Naive B cell (primary cell): ENCODE results near the gene TEAD1. TPM values are rescaled to one million over a fixed set of nuclear protein-coding genes. Genes with fewer than 3 reads are reported as not detected.
A peak's percentile ranks its signal among the peaks of the same experiment; 100 is the strongest.

Source experiments
- ATAC-seq, 2 donors: fragments of 150-1000 bp; cut with Tn5 transposase; 2 replicates each; pipeline ENCODE4 v1.10.0; 2021; ENCODE audit warnings: low read depth in 2 of 2, mild to moderate bottlenecking in 2 of 2, moderate library complexity in 2 of 2
- DNase-seq: peaks from one replicate; pipeline ENCODE4 v3.0.0; 2022
- H3K27ac Mint-ChIP-seq, 6 donors: one replicate each; pipeline ENCODE4 v1.8.0; 2020 to 2022; ENCODE audit warnings: mild to moderate bottlenecking in 6 of 6, mixed read lengths in 6 of 6, moderate library complexity in 5 of 6, inconsistent platforms in 2 of 6
- H3K27me3 Mint-ChIP-seq, 3 donors: one replicate each; pipeline ENCODE4 v1.8.0; 2021 to 2022; ENCODE audit warnings: mixed read lengths in 3 of 3, mild to moderate bottlenecking in 1 of 3
- H3K36me3 Mint-ChIP-seq, 2 donors: one replicate each; pipeline ENCODE4 v1.8.0; 2020 to 2022; ENCODE audit warnings: mixed read lengths in 2 of 2, inconsistent platforms in 1 of 2, mild to moderate bottlenecking in 1 of 2
- H3K4me1 Mint-ChIP-seq, 3 donors: one replicate each; pipeline ENCODE4 v1.8.0; 2020 to 2022; ENCODE audit warnings: mixed read lengths in 3 of 3, inconsistent platforms in 1 of 3, mild to moderate bottlenecking in 1 of 3, moderate library complexity in 1 of 3
- H3K4me3 Mint-ChIP-seq, 8 donors: one replicate each; pipeline ENCODE4 v1.8.0; 2020 to 2022; ENCODE audit warnings: mild to moderate bottlenecking in 8 of 8, mixed read lengths in 8 of 8, moderate library complexity in 8 of 8, inconsistent platforms in 2 of 8
- H3K9me3 Mint-ChIP-seq, 7 donors: one replicate each; pipeline ENCODE4 v1.8.0; 2020 to 2022; ENCODE audit warnings: mixed read lengths in 7 of 7, mild to moderate bottlenecking in 5 of 7, inconsistent platforms in 2 of 7, moderate library complexity in 1 of 7
- polyA plus RNA-seq, 6 donors: library from polyadenylated mRNA; unstranded; fragments of 300-500 nt; fragmentation: Illumina TruSeq; gene quantifications; one replicate each; pipeline ENCODE4 v1.2.3, GENCODE V29; 2021; ENCODE audit warnings: low read depth in 6 of 6

Gene TEAD1
- polyA plus RNA-seq, 6 donors from 2014 or later, result not detected

DNA sequence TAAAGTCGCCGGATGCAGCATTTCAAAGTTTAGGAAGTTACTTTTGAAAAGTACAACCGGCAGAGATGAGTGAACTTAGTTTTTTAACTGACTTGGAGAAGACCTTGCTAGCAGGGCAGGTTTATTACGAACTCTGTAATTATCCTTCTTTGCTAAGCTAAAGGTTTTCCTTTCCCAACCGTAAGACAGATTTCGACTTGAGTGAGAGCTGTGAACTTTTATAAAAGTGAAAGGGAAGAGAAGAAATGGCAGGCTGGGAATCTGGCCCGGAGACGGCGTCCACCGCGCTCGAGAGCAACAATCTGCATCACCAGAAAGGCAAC is 659 bp upstream of the TEAD1 start:
- H3K27ac Mint-ChIP-seq, result no peak overlapping the region
- H3K27me3 Mint-ChIP-seq, result peaks cover 55 to 60% (median 58%) of the 10 kb centered on the region in 3 donors
- ATAC-seq, result no peak
- peaks cover 4 to 23% of the 10 kb centered on the region in 2 donors for H3K36me3 Mint-ChIP-seq
- H3K4me1 Mint-ChIP-seq, result peaks cover 0 to 8% (median 4%) of the 10 kb centered on the region in 3 donors
- peak overlapping the region; percentile 65 to 87 (median 80) for H3K4me3 Mint-ChIP-seq
- H3K9me3 Mint-ChIP-seq, result peaks cover 4 to 21% (median 7%) of the 10 kb centered on the region in 7 donors
- no peak for DNase-seq

DNA sequence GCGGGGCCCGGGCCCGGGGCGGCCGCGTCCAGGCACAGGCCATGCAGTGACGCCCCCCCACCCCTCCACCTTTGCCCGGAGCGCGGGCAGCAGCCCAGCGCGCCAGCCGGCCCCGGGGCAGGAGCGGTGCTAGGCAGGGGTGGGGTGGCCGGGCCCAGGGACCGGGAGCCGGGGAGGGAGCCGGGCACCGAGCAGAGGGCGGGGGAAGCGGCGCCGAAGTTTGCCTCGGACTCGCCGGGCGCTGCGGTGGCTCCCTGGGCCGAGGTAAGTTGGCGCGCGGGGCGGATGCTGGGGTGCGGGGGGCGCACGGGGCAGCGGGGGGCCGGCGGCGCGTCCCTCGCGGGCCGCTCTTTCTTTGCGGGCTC is 332 bp downstream of the TEAD1 start:
- Mint-ChIP-seq H3K4me1 (peaks cover 0 to 8% (median 4%) of the 10 kb centered on the region in 3 donors), H3K36me3 (peaks cover 4 to 13% of the 10 kb centered on the region in 2 donors), H3K27ac (no peak overlapping the region), H3K9me3 (peaks cover 1 to 11% (median 7%) of the 10 kb centered on the region in 7 donors), H3K4me3 (no peak overlapping the region), H3K27me3 (peaks cover 45 to 60% (median 58%) of the 10 kb centered on the region in 3 donors)
- ATAC-seq (peak; percentile 20), DNase-seq (no peak)

DNA sequence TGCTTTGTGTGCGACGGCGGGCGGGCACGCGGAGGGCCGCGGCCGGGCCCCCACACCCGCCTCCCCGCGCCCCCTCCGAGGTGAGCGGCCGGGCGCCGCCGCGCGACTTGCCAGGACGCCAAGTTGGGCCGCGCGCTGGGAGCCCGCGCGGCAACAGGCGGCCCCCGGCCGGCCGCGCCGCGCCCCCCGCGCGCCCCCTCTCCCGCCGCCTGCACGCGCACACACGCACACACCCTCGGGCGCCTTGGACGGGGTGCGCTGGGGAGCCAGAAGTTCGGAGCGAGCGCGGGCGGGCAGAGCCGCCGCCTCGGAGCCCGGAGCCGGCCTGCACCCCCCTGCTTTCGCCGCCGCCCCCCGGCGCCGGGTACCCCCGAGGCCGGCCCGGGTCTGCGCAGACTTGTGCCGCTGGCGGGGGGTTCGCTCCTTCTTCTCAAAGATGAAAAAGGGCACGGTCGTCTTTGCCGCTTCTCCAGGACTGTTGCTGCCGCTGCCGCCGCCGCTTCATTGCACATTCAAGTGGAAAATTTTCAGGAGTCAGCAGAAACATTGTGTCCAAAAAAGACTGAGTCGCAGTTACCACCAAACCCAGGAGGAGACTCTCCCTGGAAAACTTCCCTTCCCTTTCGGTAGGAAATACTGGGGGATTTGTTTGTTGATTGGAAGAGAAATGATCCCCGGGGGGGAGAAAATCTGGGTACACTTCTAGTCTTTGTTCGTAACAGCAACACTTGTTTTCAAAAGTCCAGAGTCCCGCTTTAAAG is 895 bp downstream of the TEAD1 start:
- Mint-ChIP-seq H3K9me3 (peaks cover 1 to 11% (median 7%) of the 10 kb centered on the region in 7 donors), H3K4me3 (peak overlapping the region; percentile 66 to 86 (median 79)), H3K27me3 (peaks cover 43 to 59% (median 55%) of the 10 kb centered on the region in 3 donors), H3K36me3 (peaks cover 4 to 13% of the 10 kb centered on the region in 2 donors), H3K27ac (peak overlapping the region in 1 of 6 donors; percentile 87), H3K4me1 (peaks cover 0 to 8% (median 4%) of the 10 kb centered on the region in 3 donors)
- ATAC-seq (no peak), DNase-seq (no peak)

DNA sequence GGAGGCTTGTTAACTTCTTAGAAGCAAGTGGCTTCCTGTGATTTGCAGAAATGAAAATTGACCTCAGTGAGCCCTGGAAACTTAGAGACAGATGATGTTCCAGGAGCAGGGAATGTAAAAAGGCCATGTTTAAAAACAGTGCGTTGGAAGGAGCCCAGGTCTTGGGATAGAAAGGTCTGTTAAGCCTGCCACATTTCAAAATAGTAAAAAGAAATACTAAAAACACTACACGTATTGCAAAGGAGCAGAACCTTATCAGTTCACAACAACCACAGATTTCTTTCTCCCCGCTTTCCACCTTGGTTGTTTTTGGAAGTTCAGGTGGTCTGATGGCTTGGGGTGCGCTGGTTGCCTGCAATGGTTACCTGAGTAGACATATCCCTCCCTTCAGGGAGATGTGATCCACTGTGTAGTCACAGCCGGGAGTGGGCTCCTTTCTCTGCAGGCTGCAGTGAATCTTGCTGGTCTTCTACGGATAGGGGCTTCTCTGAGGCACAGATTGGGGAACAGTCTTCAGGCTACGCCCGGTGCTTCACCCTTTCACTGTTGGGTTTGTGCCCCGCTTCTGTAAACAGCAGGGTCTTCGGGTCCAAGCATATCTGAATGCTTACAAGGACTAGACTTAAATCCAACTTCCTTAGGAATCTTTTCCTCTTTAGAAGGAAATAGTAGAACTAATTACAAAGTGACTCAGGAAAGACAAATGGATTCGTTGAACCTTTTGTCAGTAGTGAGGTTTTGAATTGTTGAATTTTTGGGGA is 1.9 kb downstream of the TEAD1 start:
- DNase-seq (no peak), ATAC-seq (no peak)
- no peak overlapping the region for H3K27ac Mint-ChIP-seq
- peaks cover 0 to 10% (median 4%) of the 10 kb centered on the region in 3 donors for H3K4me1 Mint-ChIP-seq
- H3K4me3 Mint-ChIP-seq, result peak overlapping the region in 7 of 8 donors; percentile 66 to 87 (median 72)
- peaks cover 1 to 11% (median 7%) of the 10 kb centered on the region in 7 donors for H3K9me3 Mint-ChIP-seq
- H3K27me3 Mint-ChIP-seq, result peaks cover 48 to 65% (median 50%) of the 10 kb centered on the region in 3 donors
- peaks cover 4 to 13% of the 10 kb centered on the region in 2 donors for H3K36me3 Mint-ChIP-seq

DNA sequence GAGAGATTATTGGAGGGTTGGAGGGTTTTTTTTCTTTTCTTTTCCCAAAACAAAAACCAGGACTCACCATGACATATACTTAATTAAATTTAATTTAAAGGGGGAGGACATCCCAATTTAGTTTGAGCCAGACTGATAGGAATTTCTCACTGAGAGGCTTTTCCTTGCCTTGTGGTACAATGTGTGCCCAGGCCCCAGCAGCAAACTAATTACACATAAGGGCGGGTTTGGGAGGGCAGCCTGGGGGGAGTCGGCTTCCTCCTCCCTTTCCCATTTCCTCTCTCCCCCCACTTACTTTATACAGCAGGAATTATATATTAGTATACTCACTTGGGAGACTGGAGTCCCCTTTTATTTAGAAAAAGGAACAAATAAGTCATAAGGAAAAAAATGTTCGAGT is 2.9 kb downstream of the TEAD1 start:
- no peak overlapping the region for H3K4me3 Mint-ChIP-seq
- peaks cover 4 to 9% of the 10 kb centered on the region in 2 donors for H3K36me3 Mint-ChIP-seq
- ATAC-seq (no peak), DNase-seq (no peak)
- peaks cover 45 to 63% (median 45%) of the 10 kb centered on the region in 3 donors for H3K27me3 Mint-ChIP-seq
- H3K4me1 Mint-ChIP-seq, result peaks cover 0 to 10% (median 4%) of the 10 kb centered on the region in 3 donors
- H3K9me3 Mint-ChIP-seq, result peaks cover 1 to 13% (median 7%) of the 10 kb centered on the region in 7 donors
- no peak overlapping the region for H3K27ac Mint-ChIP-seq

DNA sequence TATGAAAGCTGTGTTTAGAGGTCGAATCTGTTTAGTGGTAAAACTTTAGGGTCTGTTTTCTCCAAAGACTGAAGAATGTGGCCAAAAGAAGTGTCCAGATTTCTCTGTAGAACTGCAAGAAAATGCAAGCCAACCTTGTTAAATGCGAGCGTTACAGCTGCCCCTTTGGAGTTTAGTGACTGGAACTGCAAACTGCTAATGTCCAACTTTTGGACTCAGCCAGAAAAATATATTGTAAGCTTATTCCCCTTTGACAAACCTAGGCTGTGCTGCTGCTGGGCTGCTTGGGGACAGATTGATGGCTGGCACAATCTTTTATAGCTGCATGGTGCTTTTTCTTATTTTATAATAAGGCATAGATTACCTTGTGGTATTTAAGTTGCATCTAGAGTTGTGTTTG is 3.9 kb downstream of the TEAD1 start:
- DNase-seq, result no peak
- H3K27ac Mint-ChIP-seq, result no peak overlapping the region
- H3K4me3 Mint-ChIP-seq, result no peak overlapping the region
- H3K27me3 Mint-ChIP-seq, result peaks cover 46 to 62% (median 47%) of the 10 kb centered on the region in 3 donors
- H3K4me1 Mint-ChIP-seq, result peaks cover 0 to 10% (median 0%) of the 10 kb centered on the region in 3 donors
- peaks cover 1 to 11% (median 5%) of the 10 kb centered on the region in 7 donors for H3K9me3 Mint-ChIP-seq
- ATAC-seq, result no peak
- peaks cover 0 to 4% of the 10 kb centered on the region in 2 donors for H3K36me3 Mint-ChIP-seq

DNA sequence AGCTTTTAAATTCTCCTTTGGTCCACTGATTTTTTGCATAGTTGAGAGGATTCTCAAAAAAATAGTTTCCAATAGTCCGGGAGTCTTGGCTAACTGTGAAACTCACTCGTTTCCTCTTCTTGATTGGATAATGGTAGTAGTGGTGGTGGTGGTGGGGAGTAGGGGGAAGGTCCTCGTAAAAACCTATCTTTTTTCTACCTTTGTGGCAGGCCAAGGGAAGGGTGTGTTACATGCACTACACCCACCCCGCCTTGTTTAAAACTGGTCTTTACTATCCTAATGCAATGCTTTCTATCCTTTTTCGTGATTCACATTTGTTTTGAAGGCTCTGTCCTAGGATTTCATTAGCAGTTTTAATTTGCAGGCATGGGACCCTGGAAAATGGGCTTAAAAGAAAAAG is 4.8 kb downstream of the TEAD1 start:
- ATAC-seq, result no peak
- H3K9me3 Mint-ChIP-seq, result peaks cover 0 to 14% (median 7%) of the 10 kb centered on the region in 7 donors

DNA sequence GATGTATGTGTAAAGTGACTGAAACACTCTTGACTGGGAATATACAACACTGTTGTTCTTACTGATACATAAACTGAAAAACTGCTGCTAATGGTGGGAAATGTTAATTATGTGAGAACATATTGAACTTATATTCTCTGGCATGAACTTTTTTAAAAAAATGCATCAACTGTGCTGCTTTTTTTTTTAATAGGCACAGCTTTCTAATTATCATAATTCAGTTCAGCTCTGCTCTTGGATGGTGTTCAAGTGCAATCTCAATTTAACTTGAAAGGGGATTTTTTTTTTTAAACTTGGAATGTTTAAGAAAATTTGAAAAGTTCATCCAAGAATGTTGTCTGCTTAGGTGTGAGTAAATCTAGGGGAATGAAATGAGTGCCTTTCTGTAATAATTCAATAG is 5.2 kb downstream of the TEAD1 start:
- Mint-ChIP-seq H3K9me3 (peaks cover 0 to 14% (median 7%) of the 10 kb centered on the region in 7 donors), H3K27ac (no peak overlapping the region), H3K27me3 (peaks cover 46 to 73% (median 53%) of the 10 kb centered on the region in 3 donors), H3K36me3 (peaks cover 0 to 4% of the 10 kb centered on the region in 2 donors), H3K4me3 (no peak overlapping the region), H3K4me1 (peaks cover 0 to 2% (median 0%) of the 10 kb centered on the region in 3 donors)
- ATAC-seq (no peak), DNase-seq (no peak)

More for the DNA sequence above, 4.8 kb downstream of the TEAD1 start:
- peaks cover 0 to 4% of the 10 kb centered on the region in 2 donors for H3K36me3 Mint-ChIP-seq
- no peak overlapping the region for H3K4me3 Mint-ChIP-seq
- peaks cover 44 to 70% (median 53%) of the 10 kb centered on the region in 3 donors for H3K27me3 Mint-ChIP-seq
- H3K4me1 Mint-ChIP-seq, result peaks cover 0 to 2% (median 0%) of the 10 kb centered on the region in 3 donors
- DNase-seq, result no peak
- H3K27ac Mint-ChIP-seq, result peak overlapping the region in 1 of 6 donors; percentile 6

DNA sequence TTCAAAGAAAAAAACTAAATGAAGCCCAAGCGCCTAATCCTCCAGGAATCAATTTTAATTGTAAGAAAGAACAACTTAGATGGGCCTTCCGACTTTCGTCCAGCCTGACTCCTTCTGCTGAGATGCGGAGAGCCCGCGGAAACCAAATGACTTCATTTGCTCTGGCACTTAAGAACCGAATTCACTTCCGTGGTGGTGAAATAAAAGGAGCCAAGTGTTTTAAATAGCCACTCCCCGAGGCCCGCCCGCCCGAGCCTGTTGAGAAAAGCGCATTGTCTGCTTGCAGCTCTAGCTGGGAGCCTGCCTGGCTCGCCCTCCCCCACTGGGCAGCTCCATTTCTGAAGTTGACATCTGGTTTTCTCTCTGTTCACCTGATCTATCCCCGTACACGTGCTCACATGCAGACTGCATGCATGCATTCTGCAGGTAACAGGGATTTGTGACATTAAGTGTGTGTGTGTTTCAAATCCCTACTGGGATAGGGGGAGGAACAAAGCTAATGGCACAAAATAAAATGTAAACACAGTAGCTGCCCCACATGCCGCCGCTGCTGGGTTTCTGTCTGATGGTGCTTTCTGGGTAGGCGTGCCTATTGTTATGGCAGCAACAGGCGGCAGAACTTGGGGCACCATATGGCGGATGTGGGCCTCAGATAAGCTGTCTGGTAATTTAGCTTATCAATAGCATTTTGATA is 6.2 kb downstream of the TEAD1 start:
- DNase-seq (no peak), ATAC-seq (no peak)
- H3K36me3 Mint-ChIP-seq, result peaks cover 0 to 4% of the 10 kb centered on the region in 2 donors
- H3K9me3 Mint-ChIP-seq, result peaks cover 0 to 14% (median 7%) of the 10 kb centered on the region in 7 donors
- H3K27me3 Mint-ChIP-seq, result peaks cover 49 to 82% (median 53%) of the 10 kb centered on the region in 3 donors
- no peak overlapping the region for H3K27ac Mint-ChIP-seq
- peak overlapping the region in 1 of 8 donors; percentile 42 for H3K4me3 Mint-ChIP-seq
- peaks cover 0 to 2% (median 0%) of the 10 kb centered on the region in 3 donors for H3K4me1 Mint-ChIP-seq

DNA sequence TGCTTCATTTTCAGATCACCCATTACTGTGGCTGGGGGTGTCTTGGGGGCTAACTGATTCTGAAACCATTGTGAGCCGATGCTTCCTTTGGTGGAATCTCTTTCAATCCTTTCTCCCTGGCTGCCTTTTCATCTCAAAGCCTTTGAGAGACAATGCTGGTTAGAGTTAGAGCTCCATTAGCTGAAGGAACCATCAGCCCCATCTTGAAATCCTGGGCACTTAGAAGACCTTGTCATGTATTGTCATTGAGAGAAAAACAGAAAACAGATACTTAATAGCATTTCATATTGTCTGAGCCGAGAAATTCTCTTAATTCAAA is 6.7 kb downstream of the TEAD1 start:
- no peak overlapping the region for H3K4me3 Mint-ChIP-seq
- ATAC-seq (no peak), DNase-seq (no peak)
- H3K4me1 Mint-ChIP-seq, result peaks cover 0 to 2% (median 0%) of the 10 kb centered on the region in 3 donors
- peaks cover 48 to 81% (median 53%) of the 10 kb centered on the region in 3 donors for H3K27me3 Mint-ChIP-seq
- H3K36me3 Mint-ChIP-seq, result peaks cover 0 to 4% of the 10 kb centered on the region in 2 donors
- peaks cover 0 to 14% (median 7%) of the 10 kb centered on the region in 7 donors for H3K9me3 Mint-ChIP-seq
- no peak overlapping the region for H3K27ac Mint-ChIP-seq

DNA sequence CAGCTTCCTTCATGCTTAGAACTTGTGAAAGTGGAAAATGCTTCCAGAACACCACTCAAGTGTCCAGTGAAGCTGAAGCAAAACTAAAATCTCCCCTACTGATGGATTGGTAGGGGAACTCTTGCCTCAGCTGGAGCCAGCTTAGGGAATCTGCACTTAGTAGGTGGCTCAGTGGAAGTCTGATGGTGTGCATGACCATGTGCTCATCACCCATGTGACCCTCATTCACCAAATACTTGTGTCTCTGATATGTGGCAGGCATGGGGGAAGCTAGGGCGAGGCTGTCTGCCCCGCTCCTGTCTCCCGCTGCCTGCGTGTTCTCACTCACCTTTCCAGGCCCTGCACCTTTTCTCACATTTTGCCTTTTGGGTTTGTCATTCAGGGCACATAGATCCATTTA is 7.2 kb downstream of the TEAD1 start:
- peaks cover 0 to 14% (median 7%) of the 10 kb centered on the region in 7 donors for H3K9me3 Mint-ChIP-seq
- no peak overlapping the region for H3K27ac Mint-ChIP-seq

DNA sequence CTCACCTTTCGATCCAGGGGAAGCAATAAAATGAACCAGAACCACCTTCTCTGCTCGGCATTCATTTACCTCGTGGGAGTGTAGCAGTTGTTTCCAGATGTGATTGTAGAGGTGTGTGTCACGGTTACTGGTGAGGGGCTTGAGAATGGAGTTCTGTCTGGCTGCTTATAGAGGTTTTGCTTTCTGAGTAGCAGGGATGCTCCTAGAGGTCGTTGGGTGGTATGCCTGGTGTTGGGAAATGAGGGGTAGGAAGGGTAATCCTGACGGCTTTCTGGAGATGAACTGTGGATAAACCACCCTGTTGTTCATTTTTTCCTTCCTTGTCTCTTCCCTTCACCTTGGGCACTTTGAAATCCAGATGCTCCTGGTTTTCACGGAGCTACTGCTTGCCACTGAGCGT is 8.1 kb downstream of the TEAD1 start:
- H3K36me3 Mint-ChIP-seq, result peaks cover 0 to 4% of the 10 kb centered on the region in 2 donors
- DNase-seq, result no peak
- peaks cover 0 to 2% (median 0%) of the 10 kb centered on the region in 3 donors for H3K4me1 Mint-ChIP-seq
- no peak overlapping the region for H3K4me3 Mint-ChIP-seq
- peaks cover 0 to 14% (median 5%) of the 10 kb centered on the region in 7 donors for H3K9me3 Mint-ChIP-seq
- ATAC-seq, result no peak
- H3K27ac Mint-ChIP-seq, result no peak overlapping the region
- peaks cover 42 to 73% (median 42%) of the 10 kb centered on the region in 3 donors for H3K27me3 Mint-ChIP-seq

More for the DNA sequence above, 7.2 kb downstream of the TEAD1 start:
- ATAC-seq (no peak), DNase-seq (no peak)
- H3K4me3 Mint-ChIP-seq, result no peak overlapping the region
- H3K4me1 Mint-ChIP-seq, result peaks cover 0 to 2% (median 0%) of the 10 kb centered on the region in 3 donors
- H3K27me3 Mint-ChIP-seq, result peaks cover 42 to 75% (median 49%) of the 10 kb centered on the region in 3 donors
- peaks cover 0 to 4% of the 10 kb centered on the region in 2 donors for H3K36me3 Mint-ChIP-seq
